Measurements from ENCODE around the gene GABRA5.

Gene GABRA5

GRCh38 chr15:26996250-26996649 lies 129.4 kb downstream of the GABRA5 start:
- TF ChIP-seq CTCF (IDR thresholded peaks at IDR 0.05; ENCODE audit: low read depth, low read length): no peak
- DNase-seq (ENCODE audit: extremely low read depth, low read depth): no peak
